GM21526 (cell line): ENCODE measurements around the gene POLD1.
A peak's percentile ranks its signal among the peaks of the same experiment; 100 is the strongest.

Experiments used
- ATAC-seq: cut with Tn5 transposase; IDR thresholded peaks from one replicate; pipeline ENCODE4 v1.9.1; 2021; ENCODE audit warnings: moderate library complexity; ENCODE audit not compliant: unreplicated experiment, low FRiP score

Gene POLD1

GRCh38 chr19:50416034-50416977 lies 32.2 kb downstream of the POLD1 start:
- ATAC-seq, result no peak

DNA sequence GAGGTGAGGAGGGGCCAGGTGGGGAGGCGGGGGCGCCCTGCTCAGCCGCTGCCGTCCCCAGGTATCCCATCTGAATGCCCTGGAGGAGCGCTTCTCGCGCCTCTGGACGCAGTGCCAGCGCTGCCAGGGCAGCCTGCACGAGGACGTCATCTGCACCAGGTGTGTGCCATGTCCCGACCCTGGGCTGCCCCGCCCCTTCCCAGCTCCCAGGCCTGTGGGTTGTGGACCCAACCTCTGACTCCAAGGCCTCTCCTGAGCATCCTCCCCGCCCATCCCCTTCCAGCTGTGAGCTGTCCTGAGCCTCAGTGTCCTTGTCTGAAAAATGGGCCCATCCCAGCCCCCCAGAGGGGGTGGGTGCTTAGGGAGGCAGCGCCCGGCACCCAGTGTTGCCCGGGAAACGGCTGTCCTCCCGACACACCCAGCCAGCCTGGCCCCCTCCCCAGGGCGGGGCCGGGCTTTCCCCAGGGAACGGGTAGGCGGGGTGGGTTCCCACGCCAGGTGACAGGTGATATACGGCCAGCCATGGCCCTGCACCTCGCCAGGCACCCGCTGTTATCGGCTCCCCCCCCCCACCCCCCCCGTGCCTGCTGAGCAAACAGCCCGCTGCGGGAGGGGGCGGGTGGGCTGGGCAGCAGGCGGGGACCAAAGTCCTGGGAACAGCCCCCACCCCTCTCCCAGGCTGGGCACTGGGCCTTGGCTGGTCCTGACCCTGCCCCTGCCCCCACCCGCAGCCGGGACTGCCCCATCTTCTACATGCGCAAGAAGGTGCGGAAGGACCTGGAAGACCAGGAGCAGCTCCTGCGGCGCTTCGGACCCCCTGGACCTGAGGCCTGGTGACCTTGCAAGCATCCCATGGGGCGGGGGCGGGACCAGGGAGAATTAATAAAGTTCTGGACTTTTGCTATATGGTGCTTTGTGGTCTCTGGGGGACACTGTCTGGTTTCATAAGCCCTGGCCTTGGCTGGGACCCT lies 33.2 kb downstream of the POLD1 start:
- ATAC-seq, result no peak

GRCh38 chr19:50418176-50419021 lies 34.3 kb downstream of the POLD1 start, which contains the start of gene SPIB:
SPIB (plus strand) TSS chr19:50418938; CDS start chr19:50418963, 25 bp downstream.
- no peak for ATAC-seq

DNA sequence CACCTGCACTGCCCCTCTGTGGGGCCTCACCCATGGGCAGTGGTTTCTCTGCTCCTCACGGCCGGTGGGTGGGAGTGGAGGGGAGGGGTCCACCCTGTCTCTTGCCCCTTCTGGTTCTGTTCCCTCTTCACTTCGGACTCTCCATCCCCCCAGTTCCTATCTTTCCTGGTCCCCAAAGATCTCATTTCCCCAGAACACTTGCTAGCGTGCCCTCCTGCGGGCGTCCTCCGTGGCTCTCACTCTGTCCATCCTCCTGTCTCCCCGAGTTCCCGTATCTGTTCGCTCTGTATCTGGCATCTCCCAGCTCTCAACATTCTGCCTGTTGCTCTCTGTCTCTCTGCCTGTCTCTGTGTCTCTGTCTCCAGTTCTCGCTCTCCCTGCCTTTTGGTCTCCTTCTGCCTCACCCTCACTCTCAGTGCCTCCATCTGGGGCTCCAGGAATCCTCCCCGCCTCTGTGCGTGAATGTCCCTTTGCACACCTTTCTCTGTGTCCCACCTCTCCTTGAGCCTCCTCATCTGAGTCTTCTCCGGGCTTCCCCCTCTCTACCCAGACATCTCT lies 35.0 kb downstream of the POLD1 start:
- ATAC-seq, result no peak

GRCh38 chr19:50419580-50420035 lies 35.5 kb downstream of the POLD1 start:
- no peak for ATAC-seq

DNA sequence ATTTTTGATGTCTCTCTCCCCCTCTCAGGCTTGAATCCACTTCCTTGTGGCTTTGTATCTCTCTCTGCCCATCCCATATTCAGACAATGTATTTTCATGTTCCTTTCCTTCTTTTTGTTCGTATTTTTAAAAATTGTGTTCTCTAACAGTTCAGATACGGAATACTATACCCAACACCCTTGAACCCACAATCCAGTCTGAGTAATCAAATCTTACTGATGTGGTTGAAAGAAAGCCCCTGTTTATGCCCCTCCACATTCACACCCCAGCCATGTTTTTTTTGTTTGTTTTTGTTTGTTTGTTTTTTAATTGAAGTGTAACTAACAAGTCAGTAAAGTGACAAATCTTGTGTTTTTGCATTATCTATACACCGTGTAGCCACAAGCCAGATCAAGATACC lies 36.0 kb downstream of the POLD1 start:
- ATAC-seq, result no peak

GRCh38 chr19:50420808-50421207 lies 36.7 kb downstream of the POLD1 start:
- ATAC-seq, result no peak

GRCh38 chr19:50422397-50423278 lies 38.5 kb downstream of the POLD1 start:
- no peak for ATAC-seq

DNA sequence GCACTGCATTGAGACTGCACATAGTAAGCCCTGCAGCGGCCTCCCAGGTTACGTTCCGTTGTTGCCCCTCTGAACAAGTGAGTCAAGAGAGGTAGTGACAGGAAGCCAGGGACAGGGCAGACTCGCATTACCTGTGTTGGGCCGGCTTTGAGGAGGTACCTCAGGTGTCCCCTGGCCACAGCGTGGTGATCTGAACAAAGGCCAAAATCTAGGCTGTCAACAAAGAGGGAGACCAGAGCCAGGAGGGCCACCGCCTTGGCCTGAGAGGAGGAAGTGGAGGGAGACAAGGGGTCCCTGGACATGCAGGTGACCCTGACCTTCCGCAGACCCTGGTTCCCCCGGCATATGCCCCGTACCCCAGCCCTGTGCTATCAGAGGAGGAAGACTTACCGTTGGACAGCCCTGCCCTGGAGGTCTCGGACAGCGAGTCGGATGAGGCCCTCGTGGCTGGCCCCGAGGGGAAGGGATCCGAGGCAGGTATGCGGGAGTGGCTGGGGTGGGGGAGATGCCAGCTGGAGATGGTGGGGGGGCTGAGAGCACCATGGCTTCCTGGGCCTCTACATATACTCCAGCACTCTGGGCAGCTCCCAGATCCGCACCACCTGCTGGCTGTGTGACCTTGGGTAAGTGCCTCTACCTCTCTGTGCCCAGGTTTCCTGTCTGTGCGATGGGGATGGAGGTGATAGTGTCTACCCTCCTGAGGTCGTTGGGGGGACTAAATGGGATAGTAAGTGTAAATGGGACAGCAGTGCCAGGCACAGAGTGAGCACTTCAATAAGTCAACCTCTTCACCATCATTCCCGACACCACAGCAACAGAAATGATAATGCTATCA lies 39.3 kb downstream of the POLD1 start:
- ATAC-seq, result no peak

DNA sequence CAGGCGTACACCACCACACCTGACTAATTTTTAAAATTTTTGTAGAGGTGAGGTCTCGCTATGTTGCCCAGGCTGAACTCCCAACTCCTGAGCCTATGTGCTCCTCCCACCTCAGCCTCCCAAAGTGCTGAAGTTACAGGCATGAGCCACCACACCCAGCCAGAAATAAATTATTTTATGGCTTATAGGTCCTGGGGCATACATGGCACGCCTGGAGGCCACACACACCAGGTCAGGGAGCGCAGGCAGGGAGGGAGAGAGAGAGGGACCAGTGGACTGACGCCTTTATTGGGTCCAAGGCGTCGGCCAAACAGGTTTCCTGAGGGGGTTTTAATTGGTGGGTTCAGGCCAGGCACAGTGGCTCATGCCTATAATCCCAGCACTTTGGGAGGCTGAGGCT lies 41.4 kb downstream of the POLD1 start:
- ATAC-seq, result no peak

- ATAC-seq, result no peak
These were observed 43.3 kb downstream of the POLD1 start for GRCh38 chr19:50427318-50427925.

GRCh38 chr19:50427997-50428425 lies 43.9 kb downstream of the POLD1 start:
- ATAC-seq, result no peak

DNA sequence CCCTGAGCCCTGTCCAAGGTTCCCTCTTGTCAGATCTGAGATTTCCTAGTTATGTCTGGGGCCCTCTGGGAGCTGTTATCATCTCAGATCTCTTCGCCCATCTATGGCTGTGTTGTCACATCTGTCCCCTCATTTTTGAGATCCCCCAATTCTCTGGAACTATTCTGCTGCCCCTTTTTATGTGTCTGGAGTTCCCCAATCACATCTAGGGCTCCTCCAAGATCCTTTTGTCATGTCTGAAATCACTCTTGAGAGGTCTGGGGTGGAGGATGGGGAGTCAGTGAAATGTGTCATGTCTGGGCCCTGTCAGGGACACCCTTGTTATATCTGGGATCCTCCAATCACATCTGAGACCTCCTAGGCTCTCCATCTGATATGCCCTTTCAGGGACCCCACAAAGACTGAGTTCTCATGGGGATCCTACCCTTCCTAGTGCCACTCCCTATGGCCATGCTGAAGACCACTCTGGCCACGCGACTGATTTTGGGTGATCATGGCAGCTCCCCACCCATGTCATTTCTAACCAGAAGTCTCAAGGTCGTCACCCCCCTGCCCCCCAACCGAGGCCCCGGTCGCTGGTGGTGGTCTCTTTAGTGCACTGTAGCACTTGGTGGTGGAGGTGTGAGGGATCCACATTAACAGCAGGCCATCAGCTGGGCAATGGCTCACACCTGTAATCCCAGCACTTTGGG lies 44.8 kb downstream of the POLD1 start:
- no peak for ATAC-seq

GRCh38 chr19:50430888-50431342 lies 46.8 kb downstream of the POLD1 start:
- ATAC-seq, result no peak

GRCh38 chr19:50431343-50432220 lies 47.4 kb downstream of the POLD1 start:
- ATAC-seq, result peak; percentile 71
